Karpas-422 (cell line): ENCODE results near the gene SMIM21. TPM values are rescaled to one million over a fixed set of nuclear protein-coding genes. Genes with fewer than 3 reads are reported as not detected.

Experiments used
- DNase-seq: peaks from one replicate; pipeline ENCODE4 v3.0.0-alpha.2; 2015
- H2AFZ ChIP-seq: fragments of 200-600 bp; sonication (generic); 2 replicates; pipeline ENCODE4 v1.6.1; 2014; ENCODE audit warnings: antibody characterized with exemption, low read length, mixed read lengths
- H3K27ac ChIP-seq: fragments of 200-600 bp; sonication (generic); 2 replicates; pipeline ENCODE4 v1.5.1; 2014; ENCODE audit warnings: mild to moderate bottlenecking, low read length, moderate library complexity
- H3K27me3 ChIP-seq: fragments of 200-600 bp; sonication (generic); 2 replicates; pipeline ENCODE4 v1.6.1; 2014; ENCODE audit warnings: low read length, mixed read lengths
- H3K36me3 ChIP-seq: fragments of 200-600 bp; sonication (generic); 2 replicates; pipeline ENCODE4 v1.6.1; 2014; ENCODE audit warnings: low read length, mixed read lengths; ENCODE audit not compliant: insufficient read depth
- H3K4me1 ChIP-seq: fragments of 200-600 bp; sonication (generic); 2 replicates; pipeline ENCODE4 v1.6.1; 2014; ENCODE audit warnings: mild to moderate bottlenecking, low read length, mixed read lengths
- H3K4me2 ChIP-seq: fragments of 200-600 bp; sonication (generic); 2 replicates; pipeline ENCODE4 v1.6.1; 2014; ENCODE audit warnings: low read length, low read depth, mild to moderate bottlenecking; ENCODE audit not compliant: poor library complexity, severe bottlenecking
- H3K4me3 ChIP-seq: fragments of 200-600 bp; sonication (generic); 2 replicates; pipeline ENCODE4 v1.5.1; 2014; ENCODE audit warnings: mild to moderate bottlenecking, antibody characterized with exemption, low read length, mixed read lengths
- H3K79me2 ChIP-seq: fragments of 200-600 bp; sonication (generic); 2 replicates; pipeline ENCODE4 v1.6.1; 2014; ENCODE audit warnings: mild to moderate bottlenecking, low read length, mixed read lengths
- H3K9ac ChIP-seq: fragments of 200-600 bp; sonication (generic); 2 replicates; pipeline ENCODE4 v1.6.0; 2014; ENCODE audit warnings: low read length
- H3K9me2 ChIP-seq: fragments of 200-600 bp; sonication (generic), shearing (Covaris generic); replicated peaks from 2 replicates; pipeline ENCODE4 v1.6.0; 2014; ENCODE audit warnings: mild to moderate bottlenecking, low read length, moderate library complexity; ENCODE audit not compliant: insufficient read depth
- H3K9me3 ChIP-seq: fragments of 300-700, 200-600 bp; sonication (generic); 2 replicates; pipeline ENCODE4 v1.6.1; 2014; ENCODE audit warnings: low read length, mixed read lengths
- H4K20me1 ChIP-seq: fragments of 200-600 bp; sonication (generic); 2 replicates; pipeline ENCODE4 v1.6.1; 2014; ENCODE audit warnings: mild to moderate bottlenecking, antibody characterized with exemption, low read length, low read depth; ENCODE audit not compliant: insufficient read depth
- total RNA-seq: library from RNA; depleted of rRNA; stranded (reverse); fragments of >200 nt; shearing (Covaris generic); gene quantifications from 2 replicates; pipeline ENCODE4 v1.2.3, GENCODE V29; 2014; ENCODE audit warnings: low replicate concordance

SMIM21 gene
- total RNA-seq, 1 experiment from 2014 or later: not detected

DNA sequence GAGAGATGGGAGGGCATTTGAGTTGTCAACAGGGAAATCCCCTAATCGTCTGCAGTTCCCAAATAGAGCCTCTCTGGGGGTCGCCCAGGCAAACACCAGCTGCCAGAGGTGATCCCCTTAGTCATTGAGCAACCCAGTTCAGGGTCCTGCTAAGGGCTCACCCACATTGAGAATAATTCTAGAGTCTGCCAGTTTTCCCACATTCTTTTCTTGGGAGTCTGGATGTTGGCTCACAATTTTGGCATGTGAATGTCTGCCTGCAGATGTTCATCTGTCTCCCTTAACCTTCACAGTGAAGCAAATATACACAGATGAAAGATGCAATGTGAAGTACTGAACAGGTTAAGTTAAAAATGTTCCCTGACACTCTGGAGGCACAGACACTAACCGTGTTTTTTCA, 11.4 kb upstream of the SMIM21 start:
- H3K9ac ChIP-seq: no peak overlapping the region
- H3K79me2 ChIP-seq: no peaks in the 10 kb centered on the region
- H3K36me3 ChIP-seq: no peaks in the 10 kb centered on the region
- no peaks in the 10 kb centered on the region for H3K4me1 ChIP-seq
- DNase-seq: no peak
- H3K4me3 ChIP-seq: no peak overlapping the region
- no peak overlapping the region for H3K4me2 ChIP-seq
- H2AFZ ChIP-seq: no peak overlapping the region
- H4K20me1 ChIP-seq: no peaks in the 10 kb centered on the region
- H3K9me2 ChIP-seq: no peaks in the 10 kb centered on the region
- H3K27ac ChIP-seq: no peak overlapping the region
- H3K27me3 ChIP-seq: no peaks in the 10 kb centered on the region
- H3K9me3 ChIP-seq: no peaks in the 10 kb centered on the region

DNA sequence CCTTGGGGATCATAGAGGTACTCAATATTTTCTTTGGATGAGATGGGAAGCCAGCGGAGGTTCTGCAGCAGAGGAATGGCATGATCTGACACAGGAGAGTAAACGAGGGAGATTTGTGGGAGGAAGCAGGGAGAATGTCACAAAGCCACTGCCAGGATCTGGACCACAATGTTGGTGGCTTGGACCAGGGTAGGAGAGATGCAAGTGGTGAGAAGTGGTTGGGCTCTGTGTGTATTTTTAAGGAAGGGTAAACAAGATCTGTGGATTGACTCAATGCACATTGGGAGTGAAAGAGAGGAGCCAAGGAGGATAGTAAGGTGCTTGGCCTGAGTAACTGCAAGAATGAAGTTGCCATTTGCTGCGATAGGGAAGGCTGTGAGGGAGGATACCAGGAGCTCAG, 10.5 kb upstream of the SMIM21 start:
- DNase-seq: no peak
- Histone ChIP-seq H3K27me3 (no peaks in the 10 kb centered on the region), H3K4me1 (no peaks in the 10 kb centered on the region), H2AFZ (no peak overlapping the region), H3K36me3 (no peaks in the 10 kb centered on the region), H3K9me3 (no peaks in the 10 kb centered on the region), H3K9me2 (no peaks in the 10 kb centered on the region), H3K9ac (no peak overlapping the region), H4K20me1 (no peaks in the 10 kb centered on the region), H3K27ac (no peak overlapping the region), H3K79me2 (no peaks in the 10 kb centered on the region), H3K4me2 (no peak overlapping the region), H3K4me3 (no peak overlapping the region)

DNA sequence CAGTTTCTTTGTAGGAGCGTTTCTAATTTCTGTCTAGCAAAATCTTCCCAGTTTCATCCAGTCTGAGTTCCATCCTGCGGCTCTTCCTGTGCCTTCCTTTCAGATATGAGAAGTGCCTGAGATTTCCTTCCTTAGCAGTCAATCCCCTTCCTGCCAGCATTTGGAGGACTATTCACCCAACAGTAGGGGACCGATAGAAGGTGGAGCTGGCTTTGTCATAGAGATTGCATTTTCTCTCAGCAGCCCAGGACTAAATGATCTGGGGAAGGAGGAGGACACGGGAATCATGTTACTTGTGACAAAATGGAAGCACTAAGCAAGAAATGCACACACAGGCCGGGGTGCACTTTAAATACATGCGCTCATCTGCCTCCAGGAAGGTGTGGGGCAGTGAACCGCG, 5.6 kb upstream of the SMIM21 start:
- H3K4me2 ChIP-seq: no peak overlapping the region

DNA sequence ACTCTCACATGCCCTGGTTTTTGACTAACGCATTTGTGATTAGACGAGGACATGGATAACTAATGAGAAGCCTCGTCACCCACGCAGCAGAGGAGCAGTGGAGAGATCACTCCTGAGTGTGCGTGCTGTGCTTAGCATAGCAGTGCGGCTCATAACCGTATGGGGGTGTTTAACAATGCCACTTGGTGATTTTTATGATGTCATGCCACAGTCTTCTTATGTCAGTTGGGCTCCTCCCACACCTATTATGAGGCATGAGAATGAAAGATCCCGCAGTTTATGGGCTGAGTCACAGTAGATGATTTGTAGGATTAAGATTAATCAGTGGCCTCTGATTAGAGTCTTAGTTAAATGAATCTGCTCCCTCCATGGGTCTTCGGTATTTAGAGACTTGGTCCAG, 2.5 kb upstream of the SMIM21 start:
- H3K79me2 ChIP-seq: no peaks in the 10 kb centered on the region
- no peak overlapping the region for H2AFZ ChIP-seq
- no peaks in the 10 kb centered on the region for H3K9me2 ChIP-seq
- no peak overlapping the region for H3K27ac ChIP-seq
- H3K27me3 ChIP-seq: no peaks in the 10 kb centered on the region
- H3K9me3 ChIP-seq: no peaks in the 10 kb centered on the region
- no peaks in the 10 kb centered on the region for H3K36me3 ChIP-seq
- DNase-seq: no peak
- H4K20me1 ChIP-seq: no peaks in the 10 kb centered on the region
- no peak overlapping the region for H3K4me2 ChIP-seq
- H3K9ac ChIP-seq: no peak overlapping the region
- H3K4me1 ChIP-seq: no peaks in the 10 kb centered on the region
- H3K4me3 ChIP-seq: no peak overlapping the region

More for the DNA sequence above, 5.6 kb upstream of the SMIM21 start:
- Histone ChIP-seq H3K9me2 (no peaks in the 10 kb centered on the region), H3K27me3 (no peaks in the 10 kb centered on the region), H3K4me3 (no peak overlapping the region), H3K4me1 (no peaks in the 10 kb centered on the region), H3K9ac (no peak overlapping the region), H3K36me3 (no peaks in the 10 kb centered on the region), H2AFZ (no peak overlapping the region), H3K27ac (no peak overlapping the region), H4K20me1 (no peaks in the 10 kb centered on the region), H3K79me2 (no peaks in the 10 kb centered on the region), H3K9me3 (no peaks in the 10 kb centered on the region)
- no peak for DNase-seq

DNA sequence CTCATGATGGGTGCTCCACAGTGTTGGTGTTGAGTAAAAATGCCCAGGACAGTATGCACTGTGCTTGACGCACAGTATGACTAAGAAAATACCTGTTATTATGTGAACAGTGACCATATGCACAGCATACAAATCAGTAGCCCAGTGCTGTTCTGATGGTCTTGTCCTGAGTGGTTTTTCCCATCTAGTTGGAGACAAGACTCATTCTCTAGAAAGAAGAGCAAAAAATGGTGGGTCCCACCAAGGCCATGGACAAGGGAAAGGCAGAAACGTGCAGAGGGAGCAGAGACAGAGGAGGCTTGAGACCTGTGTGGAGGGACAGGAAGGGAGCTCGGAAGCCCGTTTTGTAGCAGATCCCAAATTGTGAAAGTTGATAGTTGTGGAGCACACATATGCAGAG, 987 bp upstream of the SMIM21 start:
- no peak overlapping the region for H3K4me2 ChIP-seq
- no peaks in the 10 kb centered on the region for H3K36me3 ChIP-seq
- no peak overlapping the region for H3K27ac ChIP-seq
- H3K4me1 ChIP-seq: no peaks in the 10 kb centered on the region
- H4K20me1 ChIP-seq: no peaks in the 10 kb centered on the region
- no peak overlapping the region for H3K4me3 ChIP-seq
- no peak for DNase-seq
- no peak overlapping the region for H2AFZ ChIP-seq
- H3K9ac ChIP-seq: no peak overlapping the region
- H3K9me2 ChIP-seq: no peaks in the 10 kb centered on the region
- no peaks in the 10 kb centered on the region for H3K27me3 ChIP-seq
- no peaks in the 10 kb centered on the region for H3K9me3 ChIP-seq
- H3K79me2 ChIP-seq: no peaks in the 10 kb centered on the region

DNA sequence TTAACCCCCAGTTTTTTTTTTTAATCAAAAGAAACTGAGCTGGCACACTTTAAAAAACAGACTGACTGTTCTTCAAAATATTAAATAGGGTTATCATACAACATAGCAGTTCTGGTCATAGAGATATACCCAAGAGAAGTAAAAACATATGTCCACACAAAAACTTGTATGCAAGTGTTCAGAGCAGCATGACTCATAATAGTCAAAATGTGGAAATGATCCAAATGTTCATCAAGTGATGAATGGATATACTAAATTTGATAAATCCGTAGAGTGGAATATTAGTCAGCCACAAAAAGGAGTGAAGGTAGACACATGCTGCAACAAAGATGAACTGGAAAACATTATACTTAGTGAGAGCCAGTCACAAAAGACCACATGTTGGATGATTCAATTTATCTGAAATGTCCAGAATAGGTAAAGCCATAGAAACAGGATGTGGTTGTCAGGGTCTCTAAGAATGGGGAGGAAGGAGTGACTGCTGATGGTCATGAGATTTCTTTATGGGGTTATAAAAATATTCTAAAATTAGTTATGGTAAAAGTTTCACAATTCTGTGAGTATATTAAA, 5.1 kb downstream of the SMIM21 start:
- no peak for DNase-seq
- Histone ChIP-seq H2AFZ (no peak overlapping the region), H3K4me3 (no peak overlapping the region), H3K27me3 (no peaks in the 10 kb centered on the region), H3K36me3 (no peaks in the 10 kb centered on the region), H3K9ac (no peak overlapping the region), H3K27ac (no peak overlapping the region), H3K9me2 (no peaks in the 10 kb centered on the region), H4K20me1 (no peaks in the 10 kb centered on the region), H3K4me1 (no peaks in the 10 kb centered on the region), H3K4me2 (no peak overlapping the region), H3K9me3 (no peaks in the 10 kb centered on the region), H3K79me2 (no peaks in the 10 kb centered on the region)

DNA sequence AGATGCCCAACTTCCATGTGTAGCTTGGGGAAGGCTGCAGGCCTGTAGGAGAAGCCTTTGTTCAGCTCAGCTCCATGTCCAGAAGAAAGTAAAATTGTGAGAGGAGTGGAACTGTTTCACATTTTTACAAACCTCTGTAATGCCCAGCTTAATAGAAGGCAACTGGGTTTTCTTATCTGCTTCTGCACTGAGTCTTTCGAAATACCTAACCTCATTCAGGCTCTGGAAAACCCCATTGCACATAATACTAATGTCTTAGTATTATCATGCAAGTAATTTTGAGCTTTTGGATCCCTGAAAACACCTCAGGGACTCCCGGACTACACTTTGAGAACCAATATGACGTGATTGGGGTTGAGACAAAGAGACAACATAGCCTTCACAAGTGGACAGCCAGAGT, 5.8 kb downstream of the SMIM21 start:
- no peak for DNase-seq
- Histone ChIP-seq H3K9me2 (no peaks in the 10 kb centered on the region), H4K20me1 (no peaks in the 10 kb centered on the region), H3K4me3 (no peak overlapping the region), H3K27me3 (no peaks in the 10 kb centered on the region), H2AFZ (no peak overlapping the region), H3K4me2 (no peak overlapping the region), H3K9ac (no peak overlapping the region), H3K36me3 (no peaks in the 10 kb centered on the region), H3K4me1 (no peaks in the 10 kb centered on the region), H3K79me2 (no peaks in the 10 kb centered on the region), H3K9me3 (no peaks in the 10 kb centered on the region), H3K27ac (no peak overlapping the region)

DNA sequence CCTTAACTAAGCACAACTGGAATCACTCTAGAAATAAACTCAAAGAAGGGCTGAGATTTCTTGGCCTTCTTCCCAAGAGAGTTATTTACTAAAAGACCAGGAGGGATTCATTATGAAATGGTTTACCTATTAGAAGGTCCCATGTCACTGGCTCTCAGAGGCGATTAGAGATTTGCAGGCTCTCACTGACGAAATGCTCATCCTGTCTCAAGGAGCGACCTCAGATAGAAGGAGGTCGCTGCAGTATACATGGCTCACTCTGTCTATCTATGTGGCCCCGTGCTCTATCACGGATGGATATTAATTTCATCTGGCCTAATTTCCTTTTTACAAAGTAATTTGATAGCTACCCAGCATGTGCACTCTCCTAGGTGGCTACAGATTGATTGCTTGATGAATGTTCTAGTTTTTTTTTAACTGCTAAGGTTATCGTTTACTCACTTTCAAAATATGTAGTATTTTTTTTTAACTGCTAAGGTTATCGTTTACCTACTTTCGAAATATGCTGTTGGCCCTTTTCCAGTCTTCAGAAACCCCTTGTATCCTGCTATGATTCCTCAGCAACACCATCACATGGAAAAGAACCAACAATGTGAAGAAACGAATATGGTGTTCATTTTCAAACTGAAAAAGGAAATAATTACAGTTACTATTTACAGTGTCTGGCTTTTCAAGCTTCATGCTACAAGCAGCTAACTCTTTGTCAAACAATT, 9.1 kb downstream of the SMIM21 start:
- Histone ChIP-seq H4K20me1 (no peaks in the 10 kb centered on the region), H3K4me3 (no peak overlapping the region), H3K27me3 (no peaks in the 10 kb centered on the region), H3K4me2 (no peak overlapping the region), H3K36me3 (no peaks in the 10 kb centered on the region), H3K9ac (no peak overlapping the region), H3K4me1 (no peaks in the 10 kb centered on the region), H3K79me2 (no peaks in the 10 kb centered on the region), H2AFZ (no peak overlapping the region), H3K9me3 (no peaks in the 10 kb centered on the region), H3K27ac (no peak overlapping the region), H3K9me2 (no peaks in the 10 kb centered on the region)
- DNase-seq: no peak
